K562 (cell line): ENCODE data around the gene SULT1A3. TPM values are rescaled to one million over a fixed set of nuclear protein-coding genes. Genes with fewer than 3 reads are reported as not detected.

Source experiments
- ATAC-seq: fragments of 200-7000 bp; cut with Tn5 transposase; 3 replicates; pipeline ENCODE4 v1.9.1; 2020; ENCODE audit warnings: moderate library complexity
- BruUV-seq: library from RNA; stranded (reverse); fragments of 400-500 nt; replicated peaks from 2 replicates; lab custom pipeline; 2021; lab: Mats Ljungman, UMichigan
- CTCF ChIA-PET: fragments of 300-600 bp; formaldehyde crosslinking; extraction: SDS; loops from one replicate; lab custom pipeline; 2021; ENCODE audit warnings: low intra/inter-chr PET ratio; lab: Yijun Ruan, JAX
- POLR2A ChIA-PET: fragments of 300-600, 350-650 bp; sonication (Branson Sonifier 250); formaldehyde crosslinking; extraction: SDS; loops from one replicate; lab custom pipeline; 2021; ENCODE audit warnings: antibody characterized with exemption, inconsistent platforms; lab: Yijun Ruan, JAX
- DNase-seq, 4 experiments: peaks; one replicate each; pipeline versions ENCODE4 v3.0.0 to v3.0.0-alpha.2; 2011 to 2018; ENCODE audit warnings: low spot score in 3 of 4, mixed read lengths in 3 of 4; ENCODE audit errors: extremely low read depth in 1 of 4
- FAIRE-seq: peaks from 2 replicates; lab custom pipeline; 2011; peaks lifted over from hg19 to GRCh38; lab: Jason Lieb, UNC
- H2AFZ ChIP-seq: 2 replicates; pipeline ENCODE4 v1.6.0; 2011; ENCODE audit warnings: low read depth, low read length, control low read depth, inconsistent platforms
- H3K27ac ChIP-seq: fragments of 200-600 bp; 3 replicates; pipeline ENCODE4 v1.8.0; 2011; ENCODE audit warnings: low read depth, mild to moderate bottlenecking, control low read depth, inconsistent platforms, low read length, moderate library complexity, mixed read lengths; ENCODE audit errors: extremely low read depth
- H3K27me3 ChIP-seq, 2 experiments: fragments of 300-600 bp in 1 of 2; 2 replicates in 1 of 2; 3 replicates in 1 of 2; pipeline versions ENCODE4 v1.6.0 to v1.8.0; 2011; ENCODE audit warnings: inconsistent platforms in 2 of 2, low read length in 2 of 2, mild to moderate bottlenecking in 1 of 2, mixed read lengths in 1 of 2, moderate library complexity in 1 of 2; ENCODE audit not compliant: control insufficient read depth in 2 of 2, insufficient read depth in 2 of 2
- H3K36me3 ChIP-seq: fragments of 300-600 bp; 3 replicates; pipeline ENCODE4 v1.8.0; 2011; ENCODE audit warnings: mild to moderate bottlenecking, low read length, inconsistent platforms; ENCODE audit not compliant: control insufficient read depth, insufficient read depth
- H3K4me1 ChIP-seq, 2 experiments: fragments of 200-600 bp in 1 of 2; replicated peaks in 1 of 2; 2 replicates in 1 of 2; 3 replicates in 1 of 2; pipeline versions ENCODE4 v1.5.1 to v1.8.0; 2011; ENCODE audit warnings: inconsistent platforms in 2 of 2, low read length in 2 of 2, mild to moderate bottlenecking in 1 of 2, mixed read lengths in 1 of 2, moderate library complexity in 1 of 2; ENCODE audit not compliant: control insufficient read depth in 2 of 2, insufficient read depth in 2 of 2
- H3K4me2 ChIP-seq: 2 replicates; pipeline ENCODE4 v1.6.1; 2011; ENCODE audit warnings: low read length, control low read depth, inconsistent platforms, mixed read lengths; ENCODE audit not compliant: insufficient read depth
- H3K4me3 ChIP-seq: fragments of 200-600 bp; sonication (generic), shearing (Covaris generic); 2 replicates; pipeline ENCODE4 v1.5.1; 2016; ENCODE audit warnings: control low read depth, inconsistent platforms
- H3K79me2 ChIP-seq: fragments of 200-600 bp; 3 replicates; pipeline ENCODE4 v1.8.0; 2011; ENCODE audit warnings: low read length, inconsistent platforms; ENCODE audit not compliant: control insufficient read depth, insufficient read depth
- H3K9ac ChIP-seq, 2 experiments: 2 replicates each; pipeline versions ENCODE4 v1.6.0 to v1.6.1; 2011; ENCODE audit warnings: low read depth in 2 of 2, low read length in 2 of 2, control low read depth in 1 of 2, inconsistent platforms in 1 of 2, mild to moderate bottlenecking in 1 of 2, mixed read lengths in 1 of 2; ENCODE audit not compliant: insufficient read depth in 1 of 2
- H3K9me1 ChIP-seq: one replicate; pipeline ENCODE4 v1.6.0; 2011; ENCODE audit warnings: inconsistent platforms, mild to moderate bottlenecking, low read length, moderate library complexity; ENCODE audit not compliant: control insufficient read depth, insufficient read depth
- H3K9me3 ChIP-seq: replicated peaks from 2 replicates; pipeline ENCODE4 v1.5.1; 2011; ENCODE audit warnings: low read depth, low read length, inconsistent platforms; ENCODE audit not compliant: control insufficient read depth, insufficient read depth
- H4K20me1 ChIP-seq: replicated peaks from 2 replicates; pipeline ENCODE4 v1.6.1; 2011; ENCODE audit warnings: low read length, inconsistent platforms, mixed read lengths; ENCODE audit not compliant: control insufficient read depth, insufficient read depth
- CCNT2 ChIP-seq: IDR thresholded peaks from 2 replicates; pipeline ENCODE4 v1.6.1; 2011; ENCODE audit warnings: borderline replicate concordance, low read depth, mild to moderate bottlenecking, moderate library complexity, mixed read lengths, low read length; ENCODE audit not compliant: insufficient read length; ENCODE audit errors: extremely low read depth
- NFXL1 ChIP-seq: fragments of 450-650 bp; formaldehyde crosslinking; IDR thresholded peaks from 2 replicates; pipeline ENCODE4 v1.4.0; 2021; ENCODE audit warnings: mild to moderate bottlenecking
- SMAD4 ChIP-seq: fragments of 250-450 bp; sonication (Bioruptor Pico); conservative IDR thresholded peaks from 2 replicates; pipeline ENCODE4 v1.8.0; 2021; ENCODE audit warnings: inconsistent platforms, mild to moderate bottlenecking, moderate library complexity
- SUPT5H ChIP-seq: fragments of 450-650 bp; IDR thresholded peaks from 2 replicates; pipeline ENCODE4 v1.6.1; 2016
- ZEB2 ChIP-seq: fragments of 450-650 bp; IDR thresholded peaks from 2 replicates; pipeline ENCODE4 v1.6.1; 2016
- ZKSCAN1 ChIP-seq: fragments of 150-350 bp; IDR thresholded peaks from 2 replicates; pipeline ENCODE4 v1.6.1; 2016; ENCODE audit warnings: low read depth, low read length
- ZNF583 ChIP-seq: fragments of 250-450 bp; sonication (Bioruptor Pico); IDR thresholded peaks from 2 replicates; pipeline ENCODE4 v1.4.0; 2020
- WGBS: fragments of 100-300 bp; shearing (Covaris generic); methylation state at CpG from one replicate; pipeline ENCODE4 v1.1.6; 2016; ENCODE audit warnings: low coverage, mixed read lengths; ENCODE audit not compliant: insufficient coverage; ENCODE audit errors: missing lambda C conversion rate; 5-methylcytosine and 5-hydroxymethylcytosine counted together
- in situ Hi-C: fragments of 300-500 bp; cut with MboI; formaldehyde crosslinking; loops from 4 replicates; pipeline ENCODE4 v1.15.0; 2018; ENCODE audit warnings: inconsistent platforms, mixed read lengths
- intact Hi-C: fragments of 100-400 bp; cut with micrococcal nuclease; formaldehyde crosslinking; loops from 2 replicates; pipeline ENCODE4 v1.14.2; 2022
- polyA plus RNA-seq, 8 experiments: library from polyadenylated mRNA; depleted of rRNA in 4 of 8; stranded (reverse) in 5 of 8; unstranded in 3 of 8; fragments of >200 nt; fragmentation: Nextera tagmentation in 2 of 8; fragmentation: Illumina TruSeq in 1 of 8; extraction: Ambion mirVana in 2 of 8; extraction: Trizol in 1 of 8; gene quantifications; 2 replicates each; pipeline versions ENCODE4 v1.2.1 to v1.2.3, GENCODE V29; 2011 to 2014; ENCODE audit warnings: inconsistent platforms in 1 of 8, missing spikeins in 1 of 8
- total RNA-seq, 7 experiments: library from RNA; depleted of rRNA in 6 of 7; stranded (reverse); fragments of >200 nt in 6 of 7; fragmentation: Illumina TruSeq in 2 of 7; extraction: Trizol in 2 of 7; gene quantifications; 2 replicates each; pipeline versions ENCODE4 v1.2.1 to v1.2.3, GENCODE V29; 2011 to 2021; ENCODE audit warnings: low replicate concordance in 1 of 7
- TF ChIP-seq, protein P1 (sequence below), 2 experiments: fragments of 200-800 bp in 1 of 2; sonication (Bioruptor generic) in 1 of 2; sonication (generic) in 1 of 2; formaldehyde crosslinking in 1 of 2; IDR thresholded peaks in 1 of 2; conservative IDR thresholded peaks in 1 of 2; 2 replicates each; pipeline versions ENCODE4 v1.5.0 to v1.6.1; 2016 to 2020; ENCODE audit warnings: missing compliant biosample characterization in 1 of 2, missing genetic modification characterization in 1 of 2, missing genetic modification reagents in 1 of 2
- TF ChIP-seq, protein P2 (sequence below): fragments of 250-450 bp; sonication (Bioruptor Pico); IDR thresholded peaks from 2 replicates; pipeline ENCODE4 v1.8.0; 2022; ENCODE audit warnings: inconsistent platforms, mild to moderate bottlenecking, moderate library complexity, borderline replicate concordance

SULT1A3 gene
- total and polyA plus RNA-seq, 9 of the 15 experiments (the other 6 are each of a cell fraction or from before 2014, with no cell fraction given): 2.4 to 18.0 (median 7.3) TPM

DNA sequence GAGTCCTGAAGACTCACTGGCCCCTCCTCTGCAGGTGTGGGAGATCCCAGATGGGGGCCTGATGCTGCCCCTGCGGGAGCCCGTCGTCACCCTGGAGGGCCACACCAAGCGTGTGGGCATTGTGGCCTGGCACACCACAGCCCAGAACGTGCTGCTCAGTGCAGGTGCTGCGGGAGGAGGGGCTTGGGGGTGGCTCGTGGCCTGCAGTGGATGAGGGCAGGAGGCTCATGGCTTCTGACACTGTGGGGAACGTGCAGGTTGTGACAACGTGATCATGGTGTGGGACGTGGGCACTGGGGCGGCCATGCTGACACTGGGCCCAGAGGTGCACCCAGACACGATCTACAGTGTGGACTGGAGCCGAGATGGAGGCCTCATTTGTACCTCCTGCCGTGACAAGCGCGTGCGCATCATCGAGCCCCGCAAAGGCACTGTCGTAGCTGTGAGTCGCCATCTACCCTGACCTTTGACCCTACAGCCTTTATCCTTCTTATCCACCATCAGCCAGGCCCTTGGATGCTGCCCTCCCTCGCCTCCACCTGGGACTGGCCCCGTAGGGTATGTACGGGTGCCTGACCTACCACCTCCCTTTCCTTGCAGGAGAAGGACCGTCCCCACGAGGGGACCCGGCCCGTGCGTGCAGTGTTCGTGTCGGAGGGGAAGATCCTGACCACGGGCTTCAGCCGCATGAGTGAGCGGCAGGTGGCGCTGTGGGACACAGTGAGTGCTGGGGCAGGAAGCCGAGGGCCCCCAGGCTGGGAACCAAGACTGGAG is 12.1 kb upstream of the SULT1A3 start:
- H3K27ac ChIP-seq: no peak overlapping the region
- no peaks in the 10 kb centered on the region for H4K20me1 ChIP-seq
- peak overlapping the region in 1 of 2 experiments; percentile 72; a peak in 1 of 4 replicates for H3K9ac ChIP-seq
- no peaks in the 10 kb centered on the region for H3K79me2 ChIP-seq
- CTCF ChIA-PET: no interaction called here
- FAIRE-seq: peak; percentile 76
- no TSS peak for BruUV-seq
- DNase-seq: peak; percentile 66 to 88 (median 73)
- H3K9me1 ChIP-seq: no peaks in the 10 kb centered on the region
- WGBS: 18% methylated on average over 31 of the region's 36 CpGs
- peaks cover 32 to 58% of the 10 kb centered on the region in 2 experiments for H3K4me1 ChIP-seq
- peak overlapping the region; percentile 75 for H3K4me2 ChIP-seq
- H3K36me3 ChIP-seq: 0 out of 3 replicates have a peak, but pooled peaks cover 3% of the 10 kb centered on the region
- intact Hi-C loops (no loop called here), in situ Hi-C loops (loop anchor here (5.0 kb wide), 1 partner anchor 735 kb away; the partner anchor contains the start of genes BOLA2 and SLX1B)
- H3K4me3 ChIP-seq: no peak overlapping the region
- no peaks in the 10 kb centered on the region for H3K9me3 ChIP-seq
- POLR2A ChIA-PET: interaction anchor here (1.2 kb wide), 1 partner anchor 8 kb away, joined by 4 read pairs; no protein-coding TSS in a partner anchor
- H3K27me3 ChIP-seq: no peaks in the 10 kb centered on the region
- H2AFZ ChIP-seq: peak overlapping the region; percentile 52; the same call in 1 of the 2 replicates
- peak; percentile 85 for ATAC-seq
- no peak for TF ChIP-seq NFXL1 (CRISPR knock-in tag)
- TF ChIP-seq SMAD4 (CRISPR knock-in tag): peak; percentile 68
- TF ChIP-seq, protein P1, sequence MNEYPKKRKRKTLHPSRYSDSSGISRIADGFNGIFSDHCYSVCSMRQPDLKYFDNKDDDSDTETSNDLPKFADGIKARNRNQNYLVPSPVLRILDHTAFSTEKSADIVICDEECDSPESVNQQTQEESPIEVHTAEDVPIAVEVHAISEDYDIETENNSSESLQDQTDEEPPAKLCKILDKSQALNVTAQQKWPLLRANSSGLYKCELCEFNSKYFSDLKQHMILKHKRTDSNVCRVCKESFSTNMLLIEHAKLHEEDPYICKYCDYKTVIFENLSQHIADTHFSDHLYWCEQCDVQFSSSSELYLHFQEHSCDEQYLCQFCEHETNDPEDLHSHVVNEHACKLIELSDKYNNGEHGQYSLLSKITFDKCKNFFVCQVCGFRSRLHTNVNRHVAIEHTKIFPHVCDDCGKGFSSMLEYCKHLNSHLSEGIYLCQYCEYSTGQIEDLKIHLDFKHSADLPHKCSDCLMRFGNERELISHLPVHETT (CRISPR knock-in tag; conservative IDR thresholded peaks at IDR 0.05 in 1 of 2, IDR thresholded peaks at IDR 0.05 in 1 of 2): peak in 1 of 2 experiments; percentile 43; a peak in 1 of 4 replicates
- TF ChIP-seq, protein P2, sequence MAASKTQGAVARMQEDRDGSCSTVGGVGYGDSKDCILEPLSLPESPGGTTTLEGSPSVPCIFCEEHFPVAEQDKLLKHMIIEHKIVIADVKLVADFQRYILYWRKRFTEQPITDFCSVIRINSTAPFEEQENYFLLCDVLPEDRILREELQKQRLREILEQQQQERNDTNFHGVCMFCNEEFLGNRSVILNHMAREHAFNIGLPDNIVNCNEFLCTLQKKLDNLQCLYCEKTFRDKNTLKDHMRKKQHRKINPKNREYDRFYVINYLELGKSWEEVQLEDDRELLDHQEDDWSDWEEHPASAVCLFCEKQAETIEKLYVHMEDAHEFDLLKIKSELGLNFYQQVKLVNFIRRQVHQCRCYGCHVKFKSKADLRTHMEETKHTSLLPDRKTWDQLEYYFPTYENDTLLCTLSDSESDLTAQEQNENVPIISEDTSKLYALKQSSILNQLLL (CRISPR knock-in tag): no peak
- no peak; the same call in 1 of the 2 replicates for TF ChIP-seq SUPT5H
- peak; percentile 83; the same call in 1 of the 2 replicates for TF ChIP-seq ZEB2
- TF ChIP-seq CCNT2: peak; percentile 20
- no peak for TF ChIP-seq ZNF583 (CRISPR knock-in tag)
- TF ChIP-seq ZKSCAN1: no peak
